OCI-LY3 (cell line): ENCODE results near the gene CDK4.

Experiments
- CTCF ChIP-seq: fragments of 200-600, 300-600 bp; sonication (generic); IDR thresholded peaks from 2 replicates; pipeline ENCODE4 v1.5.1; 2014; ENCODE audit warnings: antibody characterized with exemption, low read length, low read depth
- EZH2phosphoT487 ChIP-seq: fragments of 200-600 bp; shearing (Covaris generic); IDR thresholded peaks from 2 replicates; pipeline ENCODE4 v1.6.1; 2018; ENCODE audit warnings: antibody characterized with exemption, mixed run types, low read depth

- TF ChIP-seq CTCF, result no peak
- no peak for TF ChIP-seq EZH2phosphoT487
Observed at GRCh38 chr12:57708296-57708695, 43.8 kb downstream of the CDK4 start.
